GM12878 (cell line): Measurements from ENCODE around the gene RINL. TPM values are rescaled to one million over a fixed set of nuclear protein-coding genes. Genes with fewer than 3 reads are reported as not detected.
A peak's percentile ranks its signal among the peaks of the same experiment; 100 is the strongest.

Experiments used
- ATAC-seq: fragments of 200-7000 bp; cut with Tn5 transposase; 3 replicates; pipeline ENCODE4 v1.9.1; 2020; ENCODE audit warnings: mild to moderate bottlenecking, moderate library complexity
- BruUV-seq: library from RNA; stranded (reverse); fragments of 400-500 nt; replicated peaks from 2 replicates; lab custom pipeline; 2021; lab: Mats Ljungman, UMichigan
- CTCF ChIA-PET: fragments of 300-600 bp; sonication (Branson Sonifier 250); formaldehyde crosslinking; extraction: SDS; loops from one replicate; lab custom pipeline; 2021; ENCODE audit warnings: inconsistent platforms; lab: Yijun Ruan, JAX
- POLR2A ChIA-PET: fragments of 350-600 bp; formaldehyde crosslinking; extraction: SDS; loops from one replicate; lab custom pipeline; 2021; ENCODE audit warnings: inconsistent platforms; lab: Charles Lee
- RAD21 ChIA-PET: fragments of 300-600 bp; sonication (Branson Sonifier 250); formaldehyde crosslinking; loops from one replicate; lab custom pipeline; 2023; ENCODE audit warnings: antibody characterized with exemption; ENCODE audit not compliant: unreplicated experiment; lab: Charles Lee
- SMC1A ChIA-PET: fragments of 300-600 bp; sonication (Branson Sonifier 250); formaldehyde crosslinking; loops from one replicate; lab custom pipeline; 2023; ENCODE audit not compliant: unreplicated experiment, uncharacterized antibody; lab: Charles Lee
- DNase-seq: peaks from one replicate; pipeline ENCODE4 v3.0.0-alpha.2; 2011; ENCODE audit warnings: low read depth, low spot score
- FAIRE-seq: peaks from 3 replicates; lab custom pipeline; 2011; peaks lifted over from hg19 to GRCh38; lab: Jason Lieb, UNC
- H2AFZ ChIP-seq: 2 replicates; pipeline ENCODE4 v1.6.0; 2011; ENCODE audit warnings: low read depth, low read length, control low read depth; ENCODE audit not compliant: control insufficient read depth
- H3K27ac ChIP-seq: 2 replicates; pipeline ENCODE4 v1.5.1; 2011; ENCODE audit warnings: control low read depth; ENCODE audit not compliant: control insufficient read depth, insufficient read depth
- H3K27me3 ChIP-seq, 2 experiments: replicated peaks in 1 of 2; 2 replicates each; pipeline versions ENCODE4 v1.6.0 to v1.6.1; 2011; ENCODE audit warnings: low read length in 1 of 2; ENCODE audit not compliant: control insufficient read depth in 2 of 2, insufficient read depth in 2 of 2
- H3K36me3 ChIP-seq, 2 experiments: 2 replicates each; pipeline ENCODE4 v1.5.1; 2011; ENCODE audit warnings: low read length in 1 of 2; ENCODE audit not compliant: control insufficient read depth in 2 of 2, insufficient read depth in 2 of 2
- H3K4me1 ChIP-seq: 2 replicates; pipeline ENCODE4 v1.6.1; 2011; ENCODE audit warnings: mild to moderate bottlenecking, low read length, moderate library complexity, mixed read lengths; ENCODE audit not compliant: control insufficient read depth, insufficient read depth
- H3K4me2 ChIP-seq: 2 replicates; pipeline ENCODE4 v1.6.0; 2011; ENCODE audit warnings: control low read depth; ENCODE audit not compliant: control insufficient read depth, insufficient read depth
- H3K4me3 ChIP-seq: fragments of 200-600 bp; sonication (generic); 2 replicates; pipeline ENCODE4 v1.5.1; 2016
- H3K79me2 ChIP-seq: 2 replicates; pipeline ENCODE4 v1.6.0; 2011; ENCODE audit warnings: low read length; ENCODE audit not compliant: control insufficient read depth, insufficient read depth
- H3K9ac ChIP-seq: 2 replicates; pipeline ENCODE4 v1.8.0; 2011; ENCODE audit warnings: low read length, control low read depth, mixed read lengths; ENCODE audit not compliant: control insufficient read depth, insufficient read depth
- H3K9me3 ChIP-seq: replicated peaks from 3 replicates; pipeline ENCODE4 v1.5.1; 2011; ENCODE audit warnings: mild to moderate bottlenecking, low read length; ENCODE audit not compliant: control insufficient read depth, insufficient read depth
- H4K20me1 ChIP-seq: 2 replicates; pipeline ENCODE4 v1.6.0; 2011; ENCODE audit not compliant: control insufficient read depth, insufficient read depth
- CHD2 ChIP-seq: IDR thresholded peaks from 2 replicates; pipeline ENCODE4 v1.6.1; 2011; ENCODE audit warnings: low read depth, low read length, improper control_type of control experiment, borderline replicate concordance
- EGR1 ChIP-seq, 2 experiments: IDR thresholded peaks; 1 replicate in 1 of 2; 2 replicates in 1 of 2; pipeline ENCODE4 v1.6.1; 2011 to 2012; ENCODE audit warnings: low read depth in 2 of 2, low read length in 2 of 2, borderline replicate concordance in 1 of 2, mild to moderate bottlenecking in 1 of 2, moderate library complexity in 1 of 2
- HDGF ChIP-seq: fragments of 450-650 bp; IDR thresholded peaks from 2 replicates; pipeline ENCODE4 v1.6.1; 2016; ENCODE audit warnings: antibody characterized with exemption
- WGBS: methylation state at CpG from one replicate; pipeline ENCODE4 v1.1.6; 2016; ENCODE audit warnings: low lambda C conversion rate; ENCODE audit not compliant: insufficient replicate concordance, insufficient coverage; ENCODE audit errors: missing lambda C conversion rate; 5-methylcytosine and 5-hydroxymethylcytosine counted together
- in situ Hi-C: fragments of 300-500 bp; cut with MboI; formaldehyde crosslinking; loops from 9 replicates; pipeline ENCODE4 v1.14.3; 2018; ENCODE audit warnings: mixed read lengths
- intact Hi-C: fragments of 100-400 bp; cut with micrococcal nuclease; formaldehyde crosslinking; loops from one replicate; pipeline ENCODE4 v1.14.2; 2022; ENCODE audit not compliant: unreplicated experiment
- polyA plus RNA-seq, 11 experiments: library from polyadenylated mRNA; depleted of rRNA in 4 of 11; unstranded in 6 of 11; stranded (reverse) in 5 of 11; fragments of >200 nt; fragmentation: Nextera tagmentation in 4 of 11; fragmentation: Illumina TruSeq in 1 of 11; extraction: Ambion mirVana in 4 of 11; extraction: Trizol in 1 of 11; gene quantifications; 1 replicate in 1 of 11; 2 replicates in 10 of 11; pipeline versions ENCODE4 v1.2.1 to v1.2.3, GENCODE V29; 2011 to 2016; ENCODE audit warnings: inconsistent platforms in 2 of 11, missing spikeins in 2 of 11, low read depth in 1 of 11
- total RNA-seq, 4 experiments: library from RNA; depleted of rRNA in 3 of 4; stranded (reverse); fragments of >200 nt in 3 of 4; fragmentation: Illumina TruSeq in 1 of 4; extraction: Trizol in 1 of 4; gene quantifications; 2 replicates each; pipeline versions ENCODE4 v1.2.1 to v1.2.3, GENCODE V29; 2013 to 2021

Gene RINL
- total and polyA plus RNA-seq, 10 of the 15 experiments (the other 5 are each of a cell fraction or from before 2014, with no cell fraction given): 14.5 to 64.2 (median 47.6) TPM

GRCh38 chr19:38913958-38914357 is 35.9 kb upstream of the RINL start (continued):
- TF ChIP-seq CHD2: no peak

GRCh38 chr19:38912600-38913514 is 34.8 kb upstream of the RINL start:
- Histone ChIP-seq H3K79me2 (no peaks in the 10 kb centered on the region), H3K27me3 (no peaks in the 10 kb centered on the region), H3K36me3 (no peaks in the 10 kb centered on the region; a peak in 1 of 4 replicates), H3K4me1 (no peaks in the 10 kb centered on the region), H3K4me2 (peak overlapping the region; percentile 35; the same call in 1 of the 2 replicates), H3K4me3 (no peak overlapping the region), H2AFZ (no peak overlapping the region), H3K9ac (no peak overlapping the region), H3K9me3 (no peaks in the 10 kb centered on the region), H4K20me1 (no peaks in the 10 kb centered on the region), H3K27ac (no peak overlapping the region)
- in situ Hi-C loops (no loop called here), intact Hi-C loops (no loop called here)
- TF ChIP-seq EGR1 (IDR thresholded peaks at IDR 0.05; ENCODE audit: borderline replicate concordance in 1 of 2, low read depth in 2 of 2, low read length in 2 of 2) (0 out of 3 replicates have a peak, but pooled peaks of 1 of the 2 experiments have one; percentile 21), HDGF (no peak)
- BruUV-seq: no TSS peak
- ChIA-PET RAD21 (no interaction called here), SMC1A (interaction anchor here (0.6 kb wide), 2 partner anchors 259 to 361 kb away, joined by 3 read pairs; no protein-coding TSS in a partner anchor), CTCF (interaction anchor here (1.2 to 2.3 kb wide), 3 partner anchors 18 to 398 kb away, joined by 3 to 8 read pairs (median 5); partner anchors contain the start of genes MRPS12 and SARS2), POLR2A (no interaction called here)
- WGBS: 61% methylated on average over 12 of the region's 12 CpGs
- ATAC-seq (peak; percentile 32), FAIRE-seq (peak; percentile 59), DNase-seq (no peak)
